Urinary bladder (tissue), 4 donors: ENCODE measurements around the gene HIBADH. TPM values are rescaled to one million over a fixed set of nuclear protein-coding genes. Genes with fewer than 3 reads are reported as not detected.
A peak's percentile ranks its signal among the peaks of the same experiment; 100 is the strongest.
"Not testable (repeated sequence)": the region's sequence is repeated elsewhere in the genome, so short reads cannot be mapped to it uniquely, and the experiment has no call there.

Experiments used
- DNase-seq: peaks from one replicate; pipeline ENCODE4 v3.0.0-alpha.2; 2015; ENCODE audit errors: extremely low spot score
- H3K27ac ChIP-seq: one replicate; pipeline ENCODE4 v1.5.1; 2013; ENCODE audit warnings: low read depth, mild to moderate bottlenecking, moderate library complexity
- H3K36me3 ChIP-seq: one replicate; pipeline ENCODE4 v1.6.1; 2013; ENCODE audit warnings: mild to moderate bottlenecking, moderate library complexity; ENCODE audit not compliant: insufficient read depth
- H3K4me1 ChIP-seq: one replicate; pipeline ENCODE4 v1.6.1; 2013; ENCODE audit warnings: mild to moderate bottlenecking, moderate library complexity; ENCODE audit not compliant: insufficient read depth
- H3K4me3 ChIP-seq: one replicate; pipeline ENCODE4 v1.5.1; 2013; ENCODE audit warnings: low read depth, low read length
- WGBS: extraction: QIAGEN DNeasy Blood & Tissue Kit; methylation state at CpG from one replicate; pipeline ENCODE4 v1.1.7; 2013; 5-methylcytosine and 5-hydroxymethylcytosine counted together
- polyA plus RNA-seq: library from polyadenylated mRNA; stranded (reverse); fragments of 200-250 nt; gene quantifications from one replicate; pipeline ENCODE4 v1.2.3, GENCODE V29; 2013
- total RNA-seq: library from RNA; depleted of rRNA; stranded (reverse); fragments of >200 nt; gene quantifications from one replicate; pipeline ENCODE4 v1.2.3, GENCODE V29; 2014
- donor health status: healthy with polysubstance abuse.
- donor health status: healthy.

HIBADH gene
- total and polyA plus RNA-seq, 2 donors = 47.0 to 52.4 TPM

DNA sequence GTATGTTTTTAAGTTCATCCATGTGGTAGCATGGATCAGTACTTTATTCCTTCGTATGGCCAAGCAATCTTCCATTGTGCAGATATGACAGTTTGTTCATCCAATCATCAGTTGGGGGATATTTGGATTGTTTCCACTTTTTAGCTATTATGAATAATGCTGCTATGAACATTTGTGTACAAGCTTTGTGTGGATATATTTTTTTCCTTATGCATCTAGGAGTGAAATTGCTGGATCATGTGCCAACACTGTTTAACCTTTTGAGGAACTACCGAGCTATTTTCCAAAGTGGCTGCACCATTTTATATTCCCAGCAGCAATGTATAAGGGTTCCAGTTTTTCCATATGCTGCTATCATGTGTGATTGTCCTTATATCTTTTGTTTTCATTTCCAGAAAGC is 140.1 kb downstream of the HIBADH start:
- WGBS = 94% methylated on average over 2 of the region's 2 CpGs
- no peak for DNase-seq
- Histone ChIP-seq H3K27ac (no peak overlapping the region), H3K4me1 (no peaks in the 10 kb centered on the region), H3K36me3 (peaks cover 3% of the 10 kb centered on the region), H3K4me3 (no peak overlapping the region)

GRCh38 chr7:27520815-27521790 is 141.6 kb downstream of the HIBADH start:
- 47% methylated on average over 17 of the region's 17 CpGs for WGBS
- H3K4me1 ChIP-seq = no peaks in the 10 kb centered on the region
- no peak overlapping the region for H3K4me3 ChIP-seq
- H3K27ac ChIP-seq = no peak overlapping the region
- H3K36me3 ChIP-seq = no peaks in the 10 kb centered on the region
- DNase-seq = peak; percentile 73

GRCh38 chr7:27519793-27520469 is 142.8 kb downstream of the HIBADH start:
- no peak for DNase-seq
- 88% methylated on average over 9 of the region's 9 CpGs for WGBS
- H3K27ac ChIP-seq = no peak overlapping the region
- H3K4me1 ChIP-seq = no peaks in the 10 kb centered on the region
- H3K36me3 ChIP-seq = no peaks in the 10 kb centered on the region
- H3K4me3 ChIP-seq = no peak overlapping the region

- Histone ChIP-seq H3K4me3 (no peak overlapping the region), H3K36me3 (no peaks in the 10 kb centered on the region), H3K4me1 (no peaks in the 10 kb centered on the region), H3K27ac (no peak overlapping the region)
- 43% methylated on average over 4 of the region's 4 CpGs for WGBS
- DNase-seq = peak; percentile 51
Measured at GRCh38 chr7:27518561-27519350, 143.9 kb downstream of the HIBADH start.

DNA sequence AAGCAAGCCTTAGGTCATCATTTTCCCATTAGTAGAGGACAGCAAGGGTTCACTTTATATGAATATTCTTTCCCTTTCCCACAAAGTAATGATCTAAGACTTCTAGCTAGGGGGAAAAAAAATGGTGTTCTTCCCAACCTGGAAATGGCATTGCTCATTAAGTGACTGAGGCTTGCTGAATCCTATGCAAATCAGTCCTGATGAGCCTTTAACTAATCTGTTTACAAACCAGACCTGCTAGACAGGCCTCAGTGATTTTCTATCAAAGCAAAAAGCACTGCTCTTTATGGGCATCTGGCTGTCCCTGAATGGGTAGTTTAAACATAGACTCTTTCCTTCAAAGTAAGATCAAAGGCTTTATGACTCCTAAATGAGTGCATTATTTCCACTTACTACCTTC is 146.3 kb downstream of the HIBADH start:
- H3K27ac ChIP-seq = no peak overlapping the region
- H3K36me3 ChIP-seq = no peaks in the 10 kb centered on the region
- no peak for DNase-seq
- no peak overlapping the region for H3K4me3 ChIP-seq
- H3K4me1 ChIP-seq = no peaks in the 10 kb centered on the region

GRCh38 chr7:27515933-27516332 is 146.8 kb downstream of the HIBADH start:
- H3K4me3 ChIP-seq = no peak overlapping the region
- 90% methylated on average over 4 of the region's 4 CpGs for WGBS
- no peak for DNase-seq
- no peaks in the 10 kb centered on the region for H3K4me1 ChIP-seq
- no peak overlapping the region for H3K27ac ChIP-seq
- no peaks in the 10 kb centered on the region for H3K36me3 ChIP-seq

DNA sequence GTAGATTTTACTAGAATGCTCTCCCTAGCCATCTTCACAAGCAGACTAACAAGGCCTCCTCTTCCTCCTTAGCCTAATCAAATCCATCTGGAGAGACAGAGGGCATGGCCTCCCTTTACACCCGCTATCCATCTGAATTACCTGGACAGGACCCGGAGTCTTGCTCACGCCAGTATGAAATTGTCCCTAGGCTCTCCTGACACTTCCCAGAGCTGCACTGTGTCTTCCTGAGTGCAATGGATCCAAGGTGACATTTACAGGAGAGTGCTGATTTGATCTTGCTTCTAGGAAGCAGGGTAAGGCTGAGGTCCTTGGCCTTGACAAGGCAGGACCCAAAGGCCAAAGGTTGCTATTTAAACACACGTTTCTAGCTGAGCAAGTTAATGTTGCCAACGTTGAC is 147.8 kb downstream of the HIBADH start:
- H3K27ac ChIP-seq = no peak overlapping the region
- WGBS = 65% methylated on average over 5 of the region's 5 CpGs
- H3K36me3 ChIP-seq = no peaks in the 10 kb centered on the region
- no peaks in the 10 kb centered on the region for H3K4me1 ChIP-seq
- H3K4me3 ChIP-seq = no peak overlapping the region
- no peak for DNase-seq

- WGBS = 65% methylated on average over 1 of the region's 1 CpG
- H3K4me3 ChIP-seq = no peak overlapping the region
- no peaks in the 10 kb centered on the region for H3K36me3 ChIP-seq
- DNase-seq = no peak
- no peaks in the 10 kb centered on the region for H3K4me1 ChIP-seq
- H3K27ac ChIP-seq = no peak overlapping the region
Measured at GRCh38 chr7:27513885-27514284, 148.8 kb downstream of the HIBADH start.

DNA sequence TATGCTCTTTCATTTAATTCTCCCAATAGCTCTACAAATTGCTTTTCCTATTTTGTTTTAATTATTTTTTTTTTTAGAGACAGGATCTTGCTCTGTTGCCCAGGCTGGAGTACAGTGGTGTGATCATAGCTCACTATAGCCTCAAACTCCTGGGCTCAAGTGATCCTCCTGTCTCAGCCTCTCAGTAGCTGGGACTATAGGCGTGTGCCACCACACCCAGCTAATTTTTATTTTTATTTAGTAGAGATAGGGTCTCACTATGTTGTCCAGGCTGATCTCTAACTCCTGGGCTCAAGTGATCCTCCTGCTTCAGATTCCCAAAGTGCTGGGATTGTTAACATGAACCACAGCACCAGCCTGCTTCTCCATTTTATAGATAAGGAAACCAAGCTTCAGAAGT is 151.3 kb downstream of the HIBADH start:
- not testable (repeated sequence) for DNase-seq, H3K27ac ChIP-seq
- 97% methylated on average over 1 of the region's 1 CpG for WGBS

GRCh38 chr7:27510541-27510940 is 152.1 kb downstream of the HIBADH start:
- Histone ChIP-seq H3K4me3 (no peak overlapping the region), H3K27ac (no peak overlapping the region), H3K36me3 (no peaks in the 10 kb centered on the region), H3K4me1 (no peaks in the 10 kb centered on the region)
- WGBS = 84% methylated on average over 2 of the region's 2 CpGs
- no peak for DNase-seq

More for the DNA sequence above, 151.3 kb downstream of the HIBADH start:
- H3K4me3 ChIP-seq, H3K4me1 ChIP-seq, H3K36me3 ChIP-seq: not testable (repeated sequence)

DNA sequence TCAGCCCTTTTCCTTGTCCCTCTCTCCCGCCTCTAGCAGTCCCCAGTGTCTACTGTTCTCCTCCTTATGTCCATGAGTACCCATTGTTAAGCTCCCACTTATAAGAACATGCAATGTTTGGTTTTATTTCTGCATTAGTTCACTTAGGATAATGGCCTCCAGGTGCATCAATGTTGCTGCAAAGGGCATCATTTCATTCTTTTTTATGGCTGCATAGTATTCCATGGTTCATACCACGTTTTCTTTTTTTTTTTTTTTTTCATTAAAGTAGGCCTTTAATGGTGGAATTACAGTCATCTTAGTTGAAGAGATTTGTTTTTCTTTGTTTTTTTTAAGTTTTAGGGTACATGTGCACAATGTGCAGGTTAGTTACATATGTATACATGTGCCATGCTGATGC is 160.8 kb downstream of the HIBADH start:
- not testable (repeated sequence) for DNase-seq, H3K4me3 ChIP-seq
- 95% methylated on average over 2 of the region's 2 CpGs for WGBS

GRCh38 chr7:27501001-27501400 is 161.7 kb downstream of the HIBADH start:
- DNase-seq = no peak
- H3K27ac ChIP-seq = no peak overlapping the region
- H3K4me1 ChIP-seq = no peaks in the 10 kb centered on the region
- H3K4me3 ChIP-seq = no peak overlapping the region
- WGBS = 88% methylated on average over 6 of the region's 6 CpGs
- H3K36me3 ChIP-seq = no peaks in the 10 kb centered on the region

More for the DNA sequence above, 160.8 kb downstream of the HIBADH start:
- not testable (repeated sequence) for H3K4me1 ChIP-seq, H3K27ac ChIP-seq, H3K36me3 ChIP-seq

DNA sequence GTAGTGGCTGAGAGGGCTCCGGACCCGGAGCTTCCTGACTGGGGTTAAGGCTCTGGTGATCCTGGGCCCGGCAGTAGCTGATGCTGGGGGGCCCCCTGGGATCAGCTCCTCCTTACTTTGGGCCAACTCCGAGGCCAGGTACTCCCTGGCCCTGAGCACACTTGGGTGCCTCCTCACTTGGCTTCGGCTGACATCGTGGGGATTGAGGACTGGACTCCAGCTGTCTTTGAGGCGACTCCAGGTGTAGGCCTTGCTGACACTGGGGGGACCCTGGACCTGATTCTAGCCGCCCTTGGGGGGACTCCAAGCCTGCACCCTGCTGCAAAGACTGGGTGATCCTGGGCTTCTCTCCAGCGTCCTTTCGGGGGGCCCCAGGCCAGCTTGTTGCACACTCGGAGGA is 170.5 kb downstream of the HIBADH start:
- DNase-seq = no peak
- Histone ChIP-seq H3K4me3 (no peak overlapping the region), H3K36me3 (no peaks in the 10 kb centered on the region), H3K27ac (no peak overlapping the region), H3K4me1 (no peaks in the 10 kb centered on the region)
- 96% methylated on average over 11 of the region's 11 CpGs for whole genome bisulfite sequencing
